DMS153 treated with DMSO at 0.1 percent for 48 hours (cell line): ENCODE measurements around the gene CTCF.

Experiments
- DNase-seq: peaks from one replicate; lab custom pipeline; 2025; ENCODE audit not compliant: unreplicated experiment; lab: John Stamatoyannopoulos, UW

Gene CTCF

GRCh38 chr16:67676516-67676915, 114.2 kb downstream of the CTCF start:
- no peak for DNase-seq

DNA sequence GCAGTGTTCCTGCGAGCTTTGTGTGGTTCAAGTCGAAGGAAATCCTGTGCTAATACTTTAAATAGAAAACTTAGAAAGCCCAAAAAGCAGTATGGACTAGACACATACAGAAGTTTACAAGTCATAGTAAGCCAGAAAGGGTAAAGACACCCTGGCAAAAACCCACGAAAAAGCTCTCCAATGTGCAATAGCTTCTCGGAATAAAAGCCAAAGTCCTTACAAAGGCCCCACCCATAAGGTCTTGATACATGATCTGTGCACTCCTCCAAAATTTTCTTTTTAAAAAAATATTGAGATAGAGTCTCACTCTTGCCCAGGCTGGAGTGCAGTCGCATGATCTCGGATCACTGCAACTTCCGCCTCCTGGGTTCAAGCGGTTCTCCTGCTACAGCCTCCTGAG, 114.6 kb downstream of the CTCF start:
- no peak for DNase-seq

DNA sequence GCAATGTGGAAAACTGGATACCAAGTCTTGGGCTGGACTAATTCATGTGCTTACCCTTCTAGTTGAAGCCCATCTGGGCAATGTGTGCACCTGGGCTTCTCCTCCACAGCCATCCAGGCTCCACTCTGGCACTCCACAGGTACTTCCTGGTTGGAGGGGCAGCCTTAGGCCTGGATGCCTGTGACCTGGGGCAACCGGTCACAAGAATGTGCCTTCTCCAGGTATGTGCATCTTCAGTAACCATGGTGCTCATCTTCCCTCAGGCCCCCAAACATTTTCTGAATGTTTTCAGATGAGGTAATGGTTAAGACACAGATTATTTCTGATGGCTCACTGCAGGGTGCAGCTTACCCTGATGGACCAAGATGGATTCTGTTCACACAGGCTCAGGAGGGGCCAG, 115.4 kb downstream of the CTCF start:
- DNase-seq, result no peak

- no peak for DNase-seq
These were observed 116.2 kb downstream of the CTCF start for GRCh38 chr16:67678354-67679023.

- no peak for DNase-seq
These were observed 117.9 kb downstream of the CTCF start for GRCh38 chr16:67679935-67680897.

GRCh38 chr16:67683767-67684166, 121.4 kb downstream of the CTCF start:
- DNase-seq, result no peak

DNA sequence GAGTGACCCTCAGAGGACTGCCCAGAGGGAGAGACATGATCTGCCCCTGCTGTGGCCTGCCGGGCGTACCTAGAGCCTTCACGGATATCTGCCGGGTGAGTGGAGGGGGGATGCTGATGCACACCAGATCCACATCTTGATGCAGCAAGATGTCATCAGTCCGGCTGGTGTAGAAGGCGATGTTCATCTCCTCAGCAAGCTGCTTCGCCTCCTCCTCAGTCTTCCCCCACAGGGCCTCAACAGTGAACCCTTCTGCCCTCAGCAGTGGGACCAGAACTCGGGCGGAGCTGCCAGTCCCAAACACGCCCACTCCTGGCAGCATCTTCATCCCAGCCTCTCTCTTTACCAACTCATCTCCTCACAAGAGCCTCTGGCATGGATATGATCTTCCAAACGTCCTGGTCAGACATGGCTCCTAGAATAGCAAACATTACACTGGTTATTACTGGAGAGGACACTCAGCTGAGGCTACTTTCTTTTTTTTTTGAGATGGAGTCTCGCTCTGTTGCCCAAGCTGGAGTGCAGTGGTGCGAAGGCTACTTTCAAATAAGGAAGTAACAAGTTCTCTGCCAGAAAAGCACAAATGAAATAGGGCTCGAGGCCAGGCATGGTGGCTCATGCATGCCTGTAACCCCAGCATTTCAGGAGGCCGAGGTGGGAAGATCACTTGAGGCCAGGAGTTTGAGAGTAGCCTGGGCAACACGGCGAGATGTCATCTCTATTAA, 123.2 kb downstream of the CTCF start:
- no peak for DNase-seq
